H7 (cell line): ENCODE measurements around the gene WDR7. TPM values are rescaled to one million over a fixed set of nuclear protein-coding genes. Genes with fewer than 3 reads are reported as not detected.
A peak's percentile ranks its signal among the peaks of the same experiment; 100 is the strongest.

Source experiments
- DNase-seq: peaks from one replicate; pipeline ENCODE4 v3.0.0; 2012
- H3K27me3 ChIP-seq: 2 replicates; pipeline ENCODE4 v1.6.0; 2011; ENCODE audit warnings: mild to moderate bottlenecking, low read length; ENCODE audit not compliant: control insufficient read depth, insufficient read depth
- H3K36me3 ChIP-seq: replicated peaks from 2 replicates; pipeline ENCODE4 v1.5.1; 2011; ENCODE audit warnings: low read length; ENCODE audit not compliant: control insufficient read depth, insufficient read depth
- H3K4me3 ChIP-seq: 2 replicates; pipeline ENCODE4 v1.5.1; 2011; ENCODE audit warnings: low read depth, mild to moderate bottlenecking, control low read depth, low read length, moderate library complexity; ENCODE audit not compliant: insufficient read depth
- total RNA-seq: library from RNA; depleted of rRNA; stranded (reverse); fragments of >200 nt; shearing (Covaris generic); gene quantifications from 2 replicates; pipeline ENCODE4 v1.2.3, GENCODE V29; 2014

WDR7 gene
- total RNA-seq, 1 experiment from 2014 or later = 6.2 TPM

- H3K4me3 ChIP-seq = no peak overlapping the region
- H3K27me3 ChIP-seq = no peaks in the 10 kb centered on the region
- no peaks in the 10 kb centered on the region for H3K36me3 ChIP-seq
- DNase-seq = no peak
Measured at GRCh38 chr18:56990678-56991077, 339.5 kb downstream of the WDR7 start.

- Histone ChIP-seq H3K4me3 (no peak overlapping the region), H3K27me3 (no peaks in the 10 kb centered on the region), H3K36me3 (no peaks in the 10 kb centered on the region)
- no peak for DNase-seq
Measured at GRCh38 chr18:56992777-56993176, 341.6 kb downstream of the WDR7 start.

- peak; percentile 33 for DNase-seq
- Histone ChIP-seq H3K4me3 (no peak overlapping the region), H3K36me3 (no peaks in the 10 kb centered on the region), H3K27me3 (no peaks in the 10 kb centered on the region)
Measured at GRCh38 chr18:56995579-56996188, 344.5 kb downstream of the WDR7 start.

GRCh38 chr18:56997200-56997599, 346.0 kb downstream of the WDR7 start:
- Histone ChIP-seq H3K36me3 (no peaks in the 10 kb centered on the region), H3K27me3 (no peaks in the 10 kb centered on the region), H3K4me3 (no peak overlapping the region)
- DNase-seq = no peak

GRCh38 chr18:56999823-57000222, 348.7 kb downstream of the WDR7 start:
- no peak overlapping the region for H3K4me3 ChIP-seq
- H3K27me3 ChIP-seq = no peaks in the 10 kb centered on the region
- H3K36me3 ChIP-seq = no peaks in the 10 kb centered on the region
- no peak for DNase-seq

GRCh38 chr18:57002627-57003026, 351.5 kb downstream of the WDR7 start:
- no peak overlapping the region for H3K4me3 ChIP-seq
- no peaks in the 10 kb centered on the region for H3K36me3 ChIP-seq
- no peak for DNase-seq
- no peaks in the 10 kb centered on the region for H3K27me3 ChIP-seq

GRCh38 chr18:57003342-57003741, 352.2 kb downstream of the WDR7 start:
- no peaks in the 10 kb centered on the region for H3K36me3 ChIP-seq
- H3K4me3 ChIP-seq = no peak overlapping the region
- no peaks in the 10 kb centered on the region for H3K27me3 ChIP-seq
- DNase-seq = no peak

- H3K4me3 ChIP-seq = no peak overlapping the region
- no peak for DNase-seq
- no peaks in the 10 kb centered on the region for H3K36me3 ChIP-seq
- no peaks in the 10 kb centered on the region for H3K27me3 ChIP-seq
Measured at GRCh38 chr18:57004366-57005121, 353.4 kb downstream of the WDR7 start.

- peak; percentile 37 for DNase-seq
- Histone ChIP-seq H3K27me3 (no peaks in the 10 kb centered on the region), H3K36me3 (no peaks in the 10 kb centered on the region), H3K4me3 (no peak overlapping the region)
Measured at GRCh38 chr18:57008001-57008686, 357.0 kb downstream of the WDR7 start.

- H3K36me3 ChIP-seq = no peaks in the 10 kb centered on the region
- H3K27me3 ChIP-seq = no peaks in the 10 kb centered on the region
- DNase-seq = no peak
- no peak overlapping the region for H3K4me3 ChIP-seq
Measured at GRCh38 chr18:57009844-57010243, 358.7 kb downstream of the WDR7 start.

GRCh38 chr18:57014772-57015413, 363.7 kb downstream of the WDR7 start:
- Histone ChIP-seq H3K36me3 (no peaks in the 10 kb centered on the region), H3K4me3 (no peak overlapping the region), H3K27me3 (no peaks in the 10 kb centered on the region)
- DNase-seq = no peak

GRCh38 chr18:57015451-57015850, 364.3 kb downstream of the WDR7 start:
- Histone ChIP-seq H3K27me3 (no peaks in the 10 kb centered on the region), H3K36me3 (no peaks in the 10 kb centered on the region), H3K4me3 (no peak overlapping the region)
- DNase-seq = no peak

GRCh38 chr18:57018845-57019244, 367.7 kb downstream of the WDR7 start:
- H3K4me3 ChIP-seq = no peak overlapping the region
- no peaks in the 10 kb centered on the region for H3K27me3 ChIP-seq
- H3K36me3 ChIP-seq = no peaks in the 10 kb centered on the region
- no peak for DNase-seq

- no peak for DNase-seq
- Histone ChIP-seq H3K4me3 (no peak overlapping the region), H3K27me3 (no peaks in the 10 kb centered on the region), H3K36me3 (no peaks in the 10 kb centered on the region)
Measured at GRCh38 chr18:57022716-57023115, 371.6 kb downstream of the WDR7 start.
